Measurements from ENCODE around the gene ATXN1. TPM values are rescaled to one million over a fixed set of nuclear protein-coding genes. Genes with fewer than 3 reads are reported as not detected.
A peak's percentile ranks its signal among the peaks of the same experiment; 100 is the strongest.

ATXN1 gene
- total RNA-seq, 3 donors from 2014 or later: 30.4 to 87.3 (median 50.1) TPM

- ATAC-seq (peak; percentile 31), DNase-seq (no peak)
- no peaks in the 10 kb centered on the region for H3K36me3 ChIP-seq (ENCODE audit: low read depth)
- intact Hi-C loops (cut with DNase I, micrococcal nuclease): no loop called here
- no peak for TF ChIP-seq CTCF (IDR thresholded peaks at IDR 0.05)
- no peak overlapping the region for H3K4me3 ChIP-seq
- H3K9me3 ChIP-seq: no peaks in the 10 kb centered on the region
- H3K4me1 ChIP-seq (ENCODE audit: low read depth): no peaks in the 10 kb centered on the region
Observed at GRCh38 chr6:16486661-16487060, 274.6 kb downstream of the ATXN1 start.

- intact Hi-C loops (cut with DNase I, micrococcal nuclease): no loop called here
- ATAC-seq (peak; percentile 39), DNase-seq (no peak)
- Histone ChIP-seq H3K4me1 (ENCODE audit: low read depth) (no peaks in the 10 kb centered on the region), H3K9me3 (no peaks in the 10 kb centered on the region), H3K4me3 (no peak overlapping the region), H3K36me3 (ENCODE audit: low read depth) (no peaks in the 10 kb centered on the region)
- TF ChIP-seq CTCF (IDR thresholded peaks at IDR 0.05): no peak
Observed at GRCh38 chr6:16483315-16483875, 277.9 kb downstream of the ATXN1 start.

GRCh38 chr6:16482702-16483314, 278.5 kb downstream of the ATXN1 start:
- ATAC-seq (no peak), DNase-seq (no peak)
- Histone ChIP-seq H3K4me1 (ENCODE audit: low read depth) (no peaks in the 10 kb centered on the region), H3K4me3 (no peak overlapping the region), H3K9me3 (no peaks in the 10 kb centered on the region), H3K36me3 (ENCODE audit: low read depth) (no peaks in the 10 kb centered on the region)
- TF ChIP-seq CTCF (IDR thresholded peaks at IDR 0.05): no peak
- intact Hi-C loops (cut with DNase I, micrococcal nuclease): no loop called here

GRCh38 chr6:16481697-16482399, 279.4 kb downstream of the ATXN1 start:
- ATAC-seq: peak; percentile 72
- H3K9me3 ChIP-seq: no peaks in the 10 kb centered on the region
- H3K4me3 ChIP-seq: no peak overlapping the region
- no peaks in the 10 kb centered on the region for H3K36me3 ChIP-seq (ENCODE audit: low read depth)
- no peak for TF ChIP-seq CTCF (IDR thresholded peaks at IDR 0.05)
- no peaks in the 10 kb centered on the region for H3K4me1 ChIP-seq (ENCODE audit: low read depth)
- intact Hi-C loops (cut with DNase I, micrococcal nuclease): no loop called here
- DNase-seq: no peak

GRCh38 chr6:16480763-16481560, 280.3 kb downstream of the ATXN1 start:
- Histone ChIP-seq H3K9me3 (no peaks in the 10 kb centered on the region), H3K36me3 (ENCODE audit: low read depth) (no peaks in the 10 kb centered on the region), H3K4me1 (ENCODE audit: low read depth) (no peaks in the 10 kb centered on the region), H3K4me3 (no peak overlapping the region)
- ATAC-seq (no peak), DNase-seq (no peak)
- no peak for TF ChIP-seq CTCF (IDR thresholded peaks at IDR 0.05)
- intact Hi-C loops (cut with DNase I, micrococcal nuclease): no loop called here

All from mucosa of descending colon (tissue), 3 donors.